Activated B cell treated with CpG ODN at 0.5 μM for 24 hours (primary cell): ENCODE data around the gene WDR1. TPM values are rescaled to one million over a fixed set of nuclear protein-coding genes. Genes with fewer than 3 reads are reported as not detected.

Experiments
- ATAC-seq: fragments of 200-7000 bp; cut with Tn5 transposase; one replicate; pipeline ENCODE4 v1.10.0; 2021; ENCODE audit warnings: low read depth, mild to moderate bottlenecking, moderate library complexity
- CTCF ChIA-PET: fragments of 350-600 bp; sonication (Branson Sonifier 250); formaldehyde crosslinking; loops from one replicate; lab custom pipeline; 2021; ENCODE audit warnings: antibody characterized with exemption; lab: Charles Lee
- POLR2A ChIA-PET: fragments of 350-600 bp; sonication (Branson Sonifier 250); formaldehyde crosslinking; loops from one replicate; lab custom pipeline; 2021; ENCODE audit warnings: antibody characterized with exemption; lab: Charles Lee
- DNase-seq: peaks from one replicate; pipeline ENCODE4 v3.0.0; 2022
- H3K27ac Mint-ChIP-seq: one replicate; pipeline ENCODE4 v1.8.0; 2020; ENCODE audit warnings: mixed read lengths
- H3K27me3 Mint-ChIP-seq: one replicate; pipeline ENCODE4 v1.8.0; 2021; ENCODE audit warnings: mixed read lengths
- H3K36me3 Mint-ChIP-seq: one replicate; pipeline ENCODE4 v1.8.0; 2021; ENCODE audit warnings: low read depth, mixed read lengths
- H3K4me1 Mint-ChIP-seq: one replicate; pipeline ENCODE4 v1.8.0; 2021; ENCODE audit warnings: mixed read lengths
- H3K4me3 Mint-ChIP-seq: one replicate; pipeline ENCODE4 v1.8.0; 2020; ENCODE audit warnings: mild to moderate bottlenecking, mixed read lengths
- H3K9me3 Mint-ChIP-seq: one replicate; pipeline ENCODE4 v1.8.0; 2020; ENCODE audit warnings: mixed read lengths
- intact Hi-C: fragments of 100-400 bp; cut with micrococcal nuclease; formaldehyde crosslinking; loops from one replicate; pipeline ENCODE4 v1.15.1; 2024
- total RNA-seq: library from RNA; stranded (reverse); gene quantifications from 2 replicates; pipeline ENCODE4 v1.2.3, GENCODE V29; 2022
- TF ChIP-seq, protein P1 (sequence below): fragments of 200-600 bp; IDR thresholded peaks from one replicate; pipeline ENCODE4 v1.8.0; 2022; ENCODE audit warnings: antibody characterized with exemption, mild to moderate bottlenecking

The WDR1 gene
- total RNA-seq, 1 donor from 2014 or later, result 337 TPM

DNA sequence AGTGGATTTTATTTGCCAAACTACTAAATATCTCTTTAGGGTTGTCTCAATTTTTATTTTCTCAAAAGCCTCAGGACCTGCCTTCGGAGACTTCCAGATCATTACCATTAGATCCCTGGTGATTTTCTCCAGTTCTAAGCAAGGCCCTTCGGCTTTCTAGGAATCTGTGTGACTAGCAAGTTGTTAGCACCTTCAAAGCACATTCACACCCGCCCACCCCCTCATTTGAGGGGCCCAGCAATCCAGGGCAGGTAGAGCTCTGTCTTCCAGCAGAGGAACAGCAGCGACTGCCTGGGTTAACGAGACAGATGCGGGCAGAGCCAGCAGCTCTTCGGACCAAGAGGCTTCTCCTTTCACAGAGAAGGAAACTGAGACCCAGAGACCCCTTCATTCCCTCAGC lies 2.0 kb downstream of the WDR1 start:
- Mint-ChIP-seq H3K9me3 (no peaks in the 10 kb centered on the region), H3K27ac (no peak overlapping the region), H3K4me1 (peaks cover 82% of the 10 kb centered on the region), H3K27me3 (no peaks in the 10 kb centered on the region), H3K36me3 (peaks cover 65% of the 10 kb centered on the region), H3K4me3 (peak overlapping the region; percentile 91)
- CTCF ChIA-PET, result no interaction called here
- DNase-seq, result no peak
- TF ChIP-seq, protein P1, sequence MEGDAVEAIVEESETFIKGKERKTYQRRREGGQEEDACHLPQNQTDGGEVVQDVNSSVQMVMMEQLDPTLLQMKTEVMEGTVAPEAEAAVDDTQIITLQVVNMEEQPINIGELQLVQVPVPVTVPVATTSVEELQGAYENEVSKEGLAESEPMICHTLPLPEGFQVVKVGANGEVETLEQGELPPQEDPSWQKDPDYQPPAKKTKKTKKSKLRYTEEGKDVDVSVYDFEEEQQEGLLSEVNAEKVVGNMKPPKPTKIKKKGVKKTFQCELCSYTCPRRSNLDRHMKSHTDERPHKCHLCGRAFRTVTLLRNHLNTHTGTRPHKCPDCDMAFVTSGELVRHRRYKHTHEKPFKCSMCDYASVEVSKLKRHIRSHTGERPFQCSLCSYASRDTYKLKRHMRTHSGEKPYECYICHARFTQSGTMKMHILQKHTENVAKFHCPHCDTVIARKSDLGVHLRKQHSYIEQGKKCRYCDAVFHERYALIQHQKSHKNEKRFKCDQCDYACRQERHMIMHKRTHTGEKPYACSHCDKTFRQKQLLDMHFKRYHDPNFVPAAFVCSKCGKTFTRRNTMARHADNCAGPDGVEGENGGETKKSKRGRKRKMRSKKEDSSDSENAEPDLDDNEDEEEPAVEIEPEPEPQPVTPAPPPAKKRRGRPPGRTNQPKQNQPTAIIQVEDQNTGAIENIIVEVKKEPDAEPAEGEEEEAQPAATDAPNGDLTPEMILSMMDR, result no peak
- POLR2A ChIA-PET, result no interaction called here
- intact Hi-C loops, result no loop called here
- no peak for ATAC-seq

DNA sequence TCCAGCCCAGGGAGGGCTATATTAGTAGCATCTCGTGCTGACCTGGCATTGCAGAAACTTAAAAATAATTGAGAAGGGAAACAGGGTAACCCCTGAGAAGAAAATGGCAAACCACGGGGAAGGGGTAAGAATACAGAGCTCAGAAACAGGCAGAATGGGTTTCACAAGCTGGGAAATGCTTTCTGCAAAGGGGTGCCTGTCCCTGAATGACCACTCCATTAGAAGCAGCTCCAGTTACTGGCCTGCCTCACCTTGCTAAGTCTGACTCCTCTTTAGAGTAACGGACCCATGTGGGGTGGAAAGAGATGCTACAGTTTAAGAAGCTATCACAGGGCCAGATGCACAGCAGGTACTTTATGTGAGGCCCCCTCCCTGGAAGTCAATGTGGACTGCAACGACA lies 2.5 kb downstream of the WDR1 start:
- intact Hi-C loops, result no loop called here
- ChIA-PET CTCF (no interaction called here), POLR2A (no interaction called here)
- TF ChIP-seq, protein P1, result no peak
- DNase-seq (no peak), ATAC-seq (no peak)
- Mint-ChIP-seq H3K4me1 (peaks cover 87% of the 10 kb centered on the region), H3K36me3 (peaks cover 69% of the 10 kb centered on the region), H3K9me3 (no peaks in the 10 kb centered on the region), H3K27me3 (no peaks in the 10 kb centered on the region), H3K4me3 (peak overlapping the region; percentile 28), H3K27ac (no peak overlapping the region)

DNA sequence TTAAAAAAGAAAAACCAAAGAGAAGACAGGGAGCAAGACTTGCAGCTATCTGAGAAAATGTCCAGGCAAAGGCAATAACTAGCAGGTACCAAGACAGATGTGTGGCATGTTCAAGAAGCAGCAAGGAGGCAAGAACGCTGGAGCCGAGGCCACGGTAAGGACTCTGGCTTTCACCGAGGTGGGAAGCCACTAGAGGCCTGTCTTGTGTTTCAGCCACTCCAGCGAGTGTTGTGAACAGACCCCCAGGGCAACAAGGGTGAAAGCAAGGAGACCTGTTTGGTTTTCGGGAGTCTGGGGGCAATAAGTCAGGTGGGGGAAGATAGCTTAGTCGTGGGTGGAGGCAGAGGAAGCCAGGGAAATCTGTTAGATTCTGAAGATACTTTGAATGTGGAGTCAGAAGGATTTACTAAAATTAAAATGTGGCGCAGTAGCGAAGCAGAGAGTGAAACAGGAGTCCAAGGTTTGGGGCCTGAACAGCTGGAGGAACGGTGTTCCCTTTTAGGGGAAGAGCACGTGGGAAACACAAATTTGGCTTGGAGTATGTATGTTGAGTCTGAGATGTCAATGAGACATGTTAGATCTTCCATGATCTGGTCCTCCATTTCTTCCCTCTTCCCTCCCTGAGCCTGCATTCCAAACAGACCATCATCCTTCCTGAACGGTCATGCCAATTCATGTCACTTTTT lies 3.1 kb downstream of the WDR1 start:
- TF ChIP-seq, protein P1, result no peak
- ATAC-seq, result no peak
- peaks cover 87% of the 10 kb centered on the region for H3K4me1 Mint-ChIP-seq
- intact Hi-C loops, result no loop called here
- no peak overlapping the region for H3K27ac Mint-ChIP-seq
- no peak overlapping the region for H3K4me3 Mint-ChIP-seq
- no peak for DNase-seq
- no peaks in the 10 kb centered on the region for H3K9me3 Mint-ChIP-seq
- ChIA-PET CTCF (no interaction called here), POLR2A (no interaction called here)
- no peaks in the 10 kb centered on the region for H3K27me3 Mint-ChIP-seq
- H3K36me3 Mint-ChIP-seq, result peaks cover 75% of the 10 kb centered on the region

DNA sequence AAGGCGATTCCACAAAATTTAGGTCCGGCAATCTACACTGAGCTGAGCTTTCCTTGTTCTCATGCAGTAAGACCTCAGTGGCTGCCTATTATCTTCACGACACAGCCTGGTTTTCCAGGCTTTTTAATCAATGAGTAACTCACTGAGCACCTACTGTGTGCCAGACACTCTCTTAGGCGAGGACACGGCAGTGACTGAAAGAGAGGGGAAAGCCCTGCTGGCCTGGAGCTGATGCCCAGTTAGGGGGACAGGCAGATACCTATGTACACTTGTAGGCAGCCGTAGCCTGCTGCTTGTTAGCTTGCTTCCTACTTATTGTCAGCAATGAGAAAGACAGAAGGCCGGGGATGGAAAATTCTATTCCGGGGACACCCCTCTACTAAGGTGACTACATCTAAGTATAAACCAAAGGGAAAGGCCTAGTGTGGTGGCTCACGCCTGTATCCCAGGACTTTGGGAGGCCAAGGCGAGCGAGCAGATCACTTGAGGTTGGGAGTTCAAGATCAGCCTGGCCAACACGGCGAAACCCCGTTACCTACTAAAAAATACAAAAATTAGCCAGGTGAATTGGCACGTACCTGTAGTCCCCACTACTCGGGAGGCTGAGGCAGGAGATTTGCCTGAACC lies 3.8 kb downstream of the WDR1 start:
- ATAC-seq (no peak), DNase-seq (no peak)
- H3K27me3 Mint-ChIP-seq, result no peaks in the 10 kb centered on the region
- no peaks in the 10 kb centered on the region for H3K9me3 Mint-ChIP-seq
- H3K4me1 Mint-ChIP-seq, result peaks cover 86% of the 10 kb centered on the region
- no peak overlapping the region for H3K4me3 Mint-ChIP-seq
- H3K36me3 Mint-ChIP-seq, result peaks cover 82% of the 10 kb centered on the region
- ChIA-PET CTCF (no interaction called here), POLR2A (interaction anchor here (1.5 kb wide), 1 partner anchor 17 kb away, joined by 4 read pairs; no protein-coding TSS in a partner anchor)
- TF ChIP-seq, protein P1, result no peak
- intact Hi-C loops, result no loop called here
- H3K27ac Mint-ChIP-seq, result no peak overlapping the region

DNA sequence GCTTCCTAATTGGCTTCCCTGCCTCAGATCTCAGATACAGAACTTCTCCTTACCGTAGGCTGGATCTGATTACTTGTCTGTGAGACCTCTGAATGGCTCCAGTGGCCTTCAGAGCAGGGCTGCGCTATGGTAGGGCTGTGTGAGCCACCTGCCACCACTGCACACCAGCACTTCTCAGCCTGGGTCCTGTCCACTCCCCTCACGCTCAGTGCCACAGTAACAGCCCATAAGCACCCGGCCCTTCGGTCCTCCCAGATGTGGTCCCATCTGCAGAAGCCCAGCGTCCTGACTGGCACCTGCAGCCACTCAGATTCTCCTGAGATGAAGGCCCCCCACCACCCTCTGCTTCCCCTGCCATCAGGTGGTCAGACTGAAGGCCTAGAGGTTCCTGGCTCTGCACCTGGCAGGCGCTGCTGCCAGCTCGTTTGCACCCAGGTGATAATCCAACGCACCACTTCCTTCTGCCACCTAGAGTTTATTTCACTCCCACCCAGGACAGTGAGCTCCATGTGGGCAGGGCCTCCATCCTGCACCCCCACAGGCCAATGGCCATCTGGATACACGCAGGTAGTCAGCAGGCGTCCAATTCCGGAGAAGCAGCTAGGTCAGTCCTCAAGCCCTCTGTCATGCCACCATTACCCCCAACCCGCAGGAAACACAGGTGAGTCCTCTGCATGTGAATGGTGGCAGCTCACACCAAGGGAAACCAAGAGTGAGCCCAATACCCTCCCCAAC lies 5.4 kb downstream of the WDR1 start:
- ATAC-seq (no peak), DNase-seq (no peak)
- Mint-ChIP-seq H3K4me1 (peaks cover 92% of the 10 kb centered on the region), H3K4me3 (no peak overlapping the region), H3K36me3 (peaks cover 91% of the 10 kb centered on the region), H3K9me3 (no peaks in the 10 kb centered on the region), H3K27me3 (no peaks in the 10 kb centered on the region), H3K27ac (no peak overlapping the region)
- ChIA-PET CTCF (no interaction called here), POLR2A (interaction anchor here (1.5 kb wide), 1 partner anchor 15 kb away, joined by 4 read pairs; no protein-coding TSS in a partner anchor)
- intact Hi-C loops, result no loop called here
- TF ChIP-seq, protein P1, result no peak
